NCI-H187 (cell line): Measurements from ENCODE around the gene FBXL5.

Source experiments
- DNase-seq, 2 experiments: peaks; one replicate each; lab custom pipeline; 2025; lab: John Stamatoyannopoulos, UW

Gene FBXL5

DNA sequence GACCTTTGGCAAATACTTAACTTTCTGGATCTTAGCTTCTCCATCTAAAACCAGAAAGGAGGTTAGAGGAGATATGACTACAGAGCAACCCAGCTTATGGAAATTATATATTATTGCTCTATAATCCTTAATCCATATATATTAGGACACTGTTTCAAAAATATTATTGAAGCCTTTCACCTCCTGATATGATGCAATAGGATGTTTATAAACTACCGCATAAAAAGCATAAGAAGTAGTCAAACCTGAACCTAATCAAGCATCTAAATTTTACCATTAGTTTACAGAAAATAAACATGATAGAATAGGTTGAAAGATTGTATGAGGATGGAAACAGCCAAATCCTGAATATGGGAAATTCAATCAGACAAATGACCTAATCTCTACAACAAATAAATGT is 20.9 kb upstream of the FBXL5 start:
- no peak for DNase-seq

DNA sequence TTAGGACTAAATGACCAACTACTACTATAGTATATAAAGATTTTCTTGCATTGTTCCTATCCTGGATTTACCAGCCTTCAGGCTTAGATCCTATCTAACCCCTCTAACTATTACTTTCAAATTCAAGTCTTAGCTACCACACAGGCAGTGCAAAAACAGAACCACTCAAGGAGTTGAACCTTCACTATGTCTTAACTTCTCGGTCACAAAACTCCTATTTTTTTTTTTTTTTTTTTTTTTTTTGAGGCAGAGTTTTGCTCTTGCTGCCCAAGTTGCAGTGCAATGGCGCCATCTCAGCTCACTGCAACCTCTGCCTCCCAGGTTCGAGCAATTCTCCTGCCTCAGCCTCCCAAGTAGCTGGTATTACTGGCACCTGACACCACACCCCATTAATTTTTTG is 20.2 kb upstream of the FBXL5 start:
- no peak for DNase-seq

DNA sequence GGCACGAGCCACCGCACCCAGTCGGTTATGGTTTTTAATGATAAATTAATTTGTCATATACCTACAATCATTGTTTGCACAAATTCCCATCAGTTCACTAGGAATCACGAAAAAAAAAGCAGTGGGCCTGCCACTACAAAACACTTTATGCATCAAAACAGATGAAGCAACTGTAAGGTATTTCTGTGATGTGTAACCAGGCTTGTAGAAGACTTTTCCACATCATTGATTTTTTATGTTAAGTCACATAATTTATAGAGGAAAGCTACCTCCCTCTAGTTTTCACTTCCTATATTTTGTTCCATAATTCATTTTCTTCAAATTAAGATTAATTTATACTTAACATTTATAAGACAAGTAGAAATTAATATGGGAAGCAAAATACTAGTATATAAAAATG is 19.8 kb upstream of the FBXL5 start:
- DNase-seq = no peak

DNA sequence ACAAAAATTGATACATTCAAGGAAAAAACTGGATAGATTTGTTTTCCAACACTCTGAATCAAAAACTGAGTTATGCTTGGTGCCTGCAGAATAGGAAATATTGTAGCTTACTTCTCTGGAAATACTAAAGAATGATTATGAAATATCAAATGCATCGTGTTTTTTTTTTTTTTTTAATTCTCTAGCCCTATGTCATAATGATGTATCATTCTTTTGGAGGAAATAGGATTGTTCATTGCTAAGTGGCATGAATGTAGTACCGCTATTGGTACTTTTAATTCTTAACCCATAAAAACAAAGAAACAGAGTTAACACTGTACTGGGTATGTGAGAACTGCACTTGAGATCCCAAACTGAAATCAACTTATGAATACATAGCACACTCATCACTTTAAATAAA is 18.9 kb upstream of the FBXL5 start:
- DNase-seq = no peak

DNA sequence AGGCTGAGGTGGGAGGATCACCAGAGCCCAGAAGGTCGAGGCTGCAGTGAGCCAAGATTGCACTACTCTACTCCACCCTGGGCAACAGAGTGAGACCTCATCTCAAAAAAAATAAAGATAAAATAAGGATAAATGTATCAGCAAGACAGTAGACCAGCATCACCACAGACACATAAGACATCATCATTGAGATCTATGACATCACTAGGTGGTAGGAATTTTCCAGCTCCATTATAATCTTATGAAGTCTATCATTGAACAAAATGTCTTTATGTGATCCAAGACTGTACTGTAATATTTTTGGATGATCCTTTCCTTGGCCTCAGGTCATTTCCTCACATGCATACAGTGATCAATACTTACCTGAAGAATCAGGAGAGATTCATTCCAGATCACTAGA is 18.2 kb upstream of the FBXL5 start:
- DNase-seq = no peak

DNA sequence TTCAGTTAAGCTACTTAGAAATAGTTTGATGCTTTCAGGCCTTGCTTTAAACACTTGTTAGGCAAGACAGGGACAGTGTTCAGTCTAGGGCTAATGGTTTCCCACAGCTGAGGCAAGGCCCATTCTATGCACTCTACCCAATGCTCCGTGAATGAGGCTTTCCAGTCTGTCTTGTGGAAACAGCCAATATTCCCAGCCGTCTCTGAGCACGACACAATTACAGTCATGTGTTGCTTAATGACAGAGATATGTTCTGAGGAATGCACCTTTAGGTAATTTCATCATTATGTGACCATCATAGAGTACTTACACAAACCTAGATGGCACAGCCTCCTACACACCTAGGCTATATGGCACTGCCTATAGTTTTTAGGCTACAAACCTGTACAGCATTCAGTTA is 16.9 kb upstream of the FBXL5 start:
- DNase-seq = no peak

DNA sequence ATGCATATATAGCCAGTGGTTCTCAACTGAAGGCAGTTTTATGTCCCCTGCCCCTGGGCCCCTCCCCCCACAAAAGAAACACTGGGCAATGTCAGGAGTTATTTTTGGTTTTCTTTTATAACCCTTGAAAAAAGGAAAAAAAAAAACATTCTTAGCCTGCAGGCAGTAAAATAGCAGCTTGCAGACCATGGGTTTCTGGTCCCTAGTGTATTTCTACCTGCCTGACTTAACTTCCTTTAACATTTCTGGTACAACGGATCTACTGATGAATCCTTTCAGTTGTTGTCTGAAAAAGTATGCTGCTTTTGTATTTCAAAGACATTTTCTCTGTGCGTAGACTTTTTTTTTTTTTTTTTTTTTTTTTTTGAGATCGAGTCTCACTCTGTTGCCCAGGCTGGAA is 15.4 kb upstream of the FBXL5 start:
- no peak for DNase-seq

DNA sequence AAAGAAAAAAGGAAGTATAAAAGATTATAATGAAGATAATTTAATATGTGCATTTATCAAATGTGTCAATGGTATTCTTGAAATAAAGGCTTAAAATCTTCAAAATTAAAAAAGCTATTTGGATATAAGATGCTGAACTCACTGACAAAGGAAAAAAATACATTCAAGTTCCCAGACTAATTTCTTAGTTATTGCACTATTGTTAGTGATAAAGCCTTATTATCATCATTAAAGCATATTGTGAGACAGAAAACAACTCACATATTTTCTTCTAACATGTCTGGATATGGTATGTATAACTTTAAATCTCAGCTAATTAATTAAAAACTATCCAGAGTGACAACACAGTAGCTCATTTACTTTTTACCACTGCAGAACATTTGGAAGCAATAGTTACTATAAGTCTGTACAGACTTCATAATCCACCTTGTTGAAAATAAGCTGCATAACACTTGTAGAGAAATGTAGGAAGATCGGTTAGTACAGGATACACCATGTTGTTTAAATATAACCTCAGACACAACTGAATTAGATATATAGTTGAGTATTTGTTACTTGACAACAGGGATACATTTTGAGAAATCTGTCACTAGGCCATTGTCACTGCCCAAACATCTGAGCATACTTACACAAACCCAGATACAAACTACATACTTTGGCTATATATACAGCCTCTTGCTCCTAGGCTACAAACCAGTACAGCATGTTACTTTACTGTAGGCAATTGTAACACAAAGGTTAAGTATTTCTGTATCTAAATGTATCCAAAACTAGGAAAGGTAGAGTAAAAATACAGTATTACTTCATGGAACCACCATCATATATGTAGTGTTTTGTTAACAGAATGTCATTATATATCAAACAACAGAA is 13.6 kb upstream of the FBXL5 start:
- no peak for DNase-seq

DNA sequence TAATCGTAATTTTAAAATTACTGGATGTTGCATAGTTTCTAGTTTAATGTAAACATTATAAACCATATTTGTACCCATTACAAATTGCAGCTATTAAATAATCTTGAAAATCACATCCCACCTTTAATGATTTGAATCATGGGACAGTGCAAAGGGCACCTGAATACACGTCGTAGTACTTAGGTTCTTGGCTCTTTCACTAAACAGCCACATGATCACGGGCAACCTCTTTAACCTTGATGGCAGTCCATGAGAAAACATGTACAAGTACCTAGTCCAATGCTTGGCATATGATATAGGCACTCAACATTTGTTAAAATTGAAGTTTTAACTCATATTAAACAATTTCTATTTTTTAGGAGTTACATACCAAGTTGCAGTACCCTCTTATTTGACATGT is 11.8 kb upstream of the FBXL5 start:
- DNase-seq = no peak

DNA sequence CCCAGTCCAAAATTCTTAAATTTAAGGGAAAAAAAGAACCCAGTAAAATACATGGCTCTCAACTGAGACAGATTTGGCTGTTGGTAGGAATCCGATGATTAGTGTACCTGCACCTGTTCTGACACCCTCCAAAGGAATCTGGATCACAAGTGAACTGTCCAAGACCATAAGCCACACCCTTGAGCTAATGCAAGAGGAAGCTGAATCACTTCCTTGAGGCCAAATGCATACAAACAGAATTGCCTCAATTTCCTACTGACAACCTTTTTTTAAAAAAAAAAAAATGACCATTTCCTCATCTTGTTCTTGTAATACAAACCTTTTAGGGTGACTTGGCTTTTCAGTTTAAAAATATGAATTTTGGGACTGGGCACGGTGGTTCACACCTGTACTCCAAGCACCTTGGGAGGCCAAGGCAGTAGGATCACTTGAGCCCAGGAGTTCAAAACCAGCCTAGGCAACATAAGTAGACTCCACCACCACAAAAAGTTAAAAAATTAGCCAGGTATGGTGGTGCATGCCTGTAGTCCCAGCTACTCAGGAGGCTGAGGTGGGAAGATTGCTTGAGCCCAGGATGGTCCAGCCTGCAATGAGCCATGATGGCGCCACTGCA is 10.7 kb upstream of the FBXL5 start:
- DNase-seq = no peak

DNA sequence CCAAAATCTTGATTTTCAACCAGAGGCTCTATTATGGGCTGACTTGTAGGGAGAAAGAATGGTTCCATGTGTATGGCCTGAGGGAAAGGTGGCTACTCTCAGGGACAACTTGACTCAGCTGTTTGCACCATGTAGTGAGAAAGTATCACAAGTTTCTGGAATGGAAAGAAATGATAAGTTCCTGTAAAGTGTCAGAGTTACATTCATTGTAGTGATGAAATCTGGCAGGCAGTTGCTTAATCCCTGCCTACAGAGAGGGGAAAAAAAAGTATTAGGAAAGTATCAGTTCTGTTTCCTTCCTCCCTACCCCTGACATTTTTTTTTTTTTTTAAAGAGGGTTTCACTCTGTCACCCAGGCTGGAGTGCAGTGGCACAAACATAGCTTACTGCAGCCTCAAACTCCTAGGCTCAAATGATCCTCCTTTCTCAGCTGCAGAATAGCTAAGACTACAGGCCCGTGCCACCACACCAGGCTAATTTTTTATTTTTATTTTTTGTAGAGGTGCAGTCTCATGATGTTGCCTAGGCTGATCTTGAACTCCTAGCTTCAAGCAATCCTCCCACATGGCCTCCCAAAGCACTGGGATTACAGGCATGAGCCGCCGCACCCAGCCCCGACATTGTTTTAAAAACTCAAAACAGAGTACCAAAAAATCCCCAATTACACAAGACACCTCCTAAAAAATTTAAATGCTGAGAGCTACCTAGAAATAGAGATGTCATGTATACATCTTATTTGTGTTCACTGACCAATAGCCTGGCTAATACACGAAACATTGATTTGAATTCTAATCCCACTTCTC is 4.8 kb upstream of the FBXL5 start:
- no peak for DNase-seq

DNA sequence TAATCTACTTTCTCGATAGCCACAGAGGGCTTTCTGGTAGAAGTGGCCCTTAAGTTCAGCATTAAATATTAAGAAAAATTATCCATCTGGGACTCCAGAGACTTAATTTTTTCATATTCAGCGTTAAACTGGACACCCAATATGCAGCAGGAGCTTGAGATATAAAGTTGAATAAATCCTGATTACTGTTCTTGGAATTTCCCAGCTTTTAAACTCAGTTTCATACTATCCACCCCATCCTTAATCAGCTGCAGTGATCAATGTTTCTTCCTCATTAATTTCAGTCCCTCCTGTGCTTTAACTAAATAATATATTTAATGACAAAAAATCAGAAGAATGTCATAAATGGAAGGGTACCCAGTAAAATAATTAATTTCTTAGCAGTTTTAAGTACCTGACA is 3.6 kb upstream of the FBXL5 start:
- DNase-seq = no peak

DNA sequence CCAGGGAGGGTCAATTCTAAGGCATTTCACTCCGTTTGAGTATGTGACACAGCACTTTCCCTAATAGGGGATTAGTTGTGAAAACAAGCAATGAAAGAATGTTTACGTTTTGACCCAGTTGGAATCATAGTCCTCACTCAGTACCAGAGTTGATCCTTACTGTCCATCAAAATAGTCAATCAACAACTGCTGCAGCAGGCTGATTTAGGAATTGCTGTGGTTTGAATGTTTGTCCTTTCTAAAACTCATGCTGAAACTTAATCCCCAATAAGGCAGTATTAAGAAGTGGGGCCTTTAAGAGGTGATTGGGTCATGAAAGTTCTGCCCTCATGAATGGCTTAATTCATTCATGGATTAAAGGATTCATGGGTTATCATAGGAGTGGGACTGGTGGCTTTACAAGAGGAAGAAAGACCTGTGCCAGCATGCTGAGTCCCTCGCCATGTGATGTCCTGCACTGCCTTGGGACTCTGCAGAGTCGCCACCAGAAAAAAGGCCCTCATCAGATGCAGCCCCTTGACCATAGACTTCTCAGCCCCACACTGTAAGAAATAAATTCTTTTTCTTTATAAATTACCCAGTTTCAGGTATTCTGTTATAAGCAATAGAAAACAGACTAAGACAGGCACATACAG is 3.1 kb upstream of the FBXL5 start:
- DNase-seq = no peak

DNA sequence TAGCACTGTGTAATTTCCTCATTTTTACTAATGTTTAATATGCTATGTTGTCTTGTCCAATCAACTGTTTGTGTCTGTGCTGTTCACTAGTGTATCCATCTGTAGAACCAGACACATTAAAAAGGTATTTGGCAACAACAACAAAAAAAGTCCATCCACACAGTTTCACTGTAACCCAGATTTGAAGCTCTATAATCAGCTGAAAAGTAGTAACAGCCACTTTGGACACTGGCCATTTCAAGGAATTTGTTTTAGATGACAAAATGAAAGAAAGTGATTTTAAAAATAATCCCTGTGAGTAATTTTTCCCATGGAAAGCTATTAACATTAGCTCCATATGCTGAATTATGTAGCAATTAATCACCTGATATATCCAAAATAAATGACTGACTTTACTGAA is 2.2 kb upstream of the FBXL5 start:
- no peak for DNase-seq

DNA sequence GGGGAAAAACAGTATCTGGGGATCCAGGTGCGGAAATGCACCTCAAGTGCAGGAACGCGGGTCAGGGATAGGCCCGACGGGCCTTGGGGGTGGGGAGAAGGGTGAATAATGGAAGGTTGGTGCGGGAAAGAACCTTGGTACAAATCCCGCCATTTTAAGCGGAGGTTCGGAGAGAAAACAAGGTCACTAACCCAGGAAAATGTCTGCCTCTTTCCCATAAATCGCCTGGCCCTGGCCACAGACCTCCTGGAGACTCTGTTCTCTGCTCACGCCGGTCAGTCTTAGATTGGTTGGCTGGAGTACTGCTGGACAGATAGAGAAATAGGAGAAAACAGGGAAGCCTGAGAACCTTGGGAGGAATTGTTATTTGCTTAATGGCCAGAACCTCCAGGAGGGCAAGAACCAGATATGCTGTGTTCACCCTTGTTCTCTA is 897 bp upstream of the FBXL5 start:
- DNase-seq = no peak

DNA sequence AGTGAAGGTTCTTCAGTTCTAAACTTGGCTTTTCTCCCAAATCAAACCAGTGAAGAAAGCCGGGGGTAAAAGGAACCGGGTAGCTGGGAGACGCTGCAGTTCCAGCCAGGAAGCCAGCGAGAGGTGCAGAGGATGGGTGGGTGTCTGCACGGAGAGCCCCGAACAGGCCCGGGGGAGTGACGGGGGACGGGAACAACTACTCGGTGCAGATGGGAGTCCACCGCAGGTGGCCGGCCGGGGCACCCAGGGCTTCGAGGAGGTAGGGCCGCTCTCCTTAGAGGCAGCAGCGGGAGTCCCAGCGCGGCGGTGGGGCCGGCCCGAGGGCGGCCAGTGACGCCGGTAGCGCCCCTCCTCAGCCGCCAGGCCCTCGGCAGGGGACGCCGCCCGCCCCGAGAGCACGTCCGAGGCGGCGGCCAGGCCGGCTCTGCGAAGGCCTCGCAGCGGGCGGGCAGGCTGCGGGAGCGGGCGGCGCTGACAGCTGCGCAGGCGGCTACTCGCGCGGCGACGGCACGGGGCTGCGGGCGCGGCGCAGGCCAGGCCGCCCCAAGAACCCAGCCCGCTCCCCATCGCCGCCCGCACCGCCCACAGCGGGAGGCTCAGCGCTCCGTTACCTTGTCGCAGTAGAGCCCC is 449 bp downstream of the FBXL5 start:
- DNase-seq = no peak

DNA sequence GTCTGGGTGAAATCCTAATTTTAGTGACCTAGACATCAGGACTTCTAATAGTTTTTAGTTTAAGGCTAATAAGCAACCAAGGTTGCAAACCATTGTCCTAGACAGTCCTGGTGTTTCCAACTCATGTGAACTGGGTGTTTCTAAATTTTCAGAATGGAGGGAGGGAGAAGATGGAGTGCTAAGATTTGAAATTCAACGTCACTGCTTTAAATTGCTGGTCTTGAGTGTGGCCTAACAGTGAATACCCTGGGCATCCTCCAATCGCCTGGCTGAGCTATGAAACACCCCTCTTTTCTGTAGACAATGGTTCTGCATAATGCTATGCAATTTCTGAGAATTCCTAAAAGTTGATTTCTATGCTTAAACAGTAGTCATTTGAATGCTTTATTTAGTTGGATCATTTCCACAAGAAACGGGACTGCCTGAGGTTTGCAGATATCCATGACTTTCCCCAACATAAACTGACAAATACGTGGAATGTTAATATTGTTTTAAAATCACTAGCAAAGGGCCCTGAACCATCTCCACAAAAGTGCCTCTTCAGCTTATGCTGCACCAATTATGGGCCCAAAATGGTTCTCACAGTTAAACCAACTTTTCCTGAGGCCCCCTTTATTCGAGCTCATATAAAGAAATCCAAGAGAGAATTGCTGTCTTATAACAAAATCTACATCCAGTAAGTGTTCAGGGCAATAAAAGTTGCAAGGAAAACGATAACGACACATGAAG is 1.1 kb downstream of the FBXL5 start:
- DNase-seq = no peak

DNA sequence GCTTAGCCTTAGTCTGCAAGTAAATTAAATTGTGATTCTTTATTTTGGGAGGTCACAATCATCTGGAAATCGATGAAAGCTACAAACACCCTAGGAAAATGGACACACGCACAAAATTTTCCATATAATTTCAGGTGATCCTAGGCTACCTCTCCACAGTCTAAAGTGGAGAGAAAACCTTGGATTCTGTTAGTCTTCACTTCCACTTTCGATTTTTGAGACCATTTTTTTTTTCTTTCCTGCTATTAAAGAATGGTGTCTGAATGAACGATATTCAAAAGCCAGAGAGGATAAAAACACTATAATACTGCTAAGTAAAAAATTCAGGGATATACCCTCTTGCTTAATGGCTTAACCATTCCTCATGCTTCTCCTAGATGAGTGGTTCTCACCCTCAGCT is 1.7 kb downstream of the FBXL5 start:
- no peak for DNase-seq

DNA sequence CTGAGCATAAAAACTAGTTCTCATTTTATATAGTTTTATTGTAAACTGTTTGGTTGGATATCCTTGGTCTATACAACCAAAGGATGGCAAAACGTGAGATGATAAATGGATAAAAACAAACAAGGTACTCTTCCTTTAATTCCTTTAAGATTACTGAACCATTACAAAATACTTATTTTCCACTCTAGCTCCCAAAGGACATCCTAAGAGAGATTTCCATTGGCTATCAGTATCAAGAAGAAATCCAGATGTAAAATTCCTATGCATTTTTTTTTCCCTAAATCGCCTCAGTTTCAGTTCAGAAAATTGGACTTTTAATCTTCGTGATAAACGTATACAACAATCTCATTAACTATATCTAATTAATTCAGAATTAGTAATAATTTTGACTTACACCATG is 2.3 kb downstream of the FBXL5 start:
- no peak for DNase-seq

DNA sequence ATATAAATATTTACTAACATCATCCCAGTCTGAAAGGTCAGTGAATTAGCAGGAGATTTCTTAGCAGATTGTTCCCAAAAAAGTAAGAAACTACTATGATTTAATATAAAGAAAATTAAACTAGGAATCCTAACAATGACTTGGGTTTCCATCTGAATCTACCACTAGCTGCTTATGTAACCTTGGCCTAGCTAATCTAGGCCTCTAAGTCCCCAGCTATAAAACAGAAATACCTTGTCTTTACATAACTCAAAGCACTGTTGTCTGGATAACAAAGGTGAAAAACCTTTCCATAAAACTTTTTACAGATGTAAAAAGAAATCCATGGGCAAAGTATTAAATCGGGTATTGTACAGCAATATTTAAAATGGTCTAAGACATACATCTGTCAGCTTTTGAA is 3.0 kb downstream of the FBXL5 start:
- no peak for DNase-seq

DNA sequence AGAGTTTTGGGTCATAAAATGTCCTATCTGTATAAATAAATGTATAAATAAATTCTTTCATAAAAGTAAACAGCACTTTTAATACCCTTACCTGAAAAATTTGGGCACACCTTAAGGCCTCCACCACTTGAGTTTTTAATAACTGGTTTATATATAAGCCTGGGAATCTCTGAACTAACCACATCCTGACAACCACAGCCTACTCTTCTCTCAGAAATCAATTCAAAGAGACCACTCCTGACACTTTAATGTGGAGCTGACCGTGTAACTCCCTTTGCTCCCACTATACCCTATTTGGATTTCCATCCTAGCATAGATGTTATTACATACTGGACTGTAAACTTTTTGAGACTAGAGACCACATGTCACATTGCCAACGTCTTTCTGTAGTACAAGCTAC is 3.5 kb downstream of the FBXL5 start:
- no peak for DNase-seq
